HG03064 (cell line): ENCODE data around the gene SLC7A1.
A peak's percentile ranks its signal among the peaks of the same experiment; 100 is the strongest.

Source experiments
- ATAC-seq: cut with Tn5 transposase; IDR thresholded peaks from one replicate; pipeline ENCODE4 v1.9.1; 2021; ENCODE audit warnings: low read depth; ENCODE audit not compliant: unreplicated experiment

Gene SLC7A1

DNA sequence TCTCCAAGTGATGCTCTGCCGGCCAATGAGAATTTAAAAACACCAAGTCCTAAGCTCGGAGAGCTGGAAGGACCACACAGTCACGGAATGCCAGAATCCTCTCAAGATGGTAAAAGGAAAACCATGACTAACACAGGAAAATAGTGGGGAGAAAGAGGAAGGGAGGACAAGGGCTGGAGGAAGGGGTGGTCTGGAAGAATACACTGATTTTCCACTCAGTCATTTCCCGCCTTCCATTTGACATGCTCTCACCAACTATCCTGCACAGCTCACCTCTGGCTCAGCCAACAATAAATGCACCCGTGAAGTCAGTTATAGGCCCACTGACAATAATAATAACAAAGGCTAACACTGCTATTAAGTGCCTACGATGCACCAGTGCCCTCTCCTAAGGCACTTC lies 31.5 kb downstream of the SLC7A1 start:
- no peak for ATAC-seq

DNA sequence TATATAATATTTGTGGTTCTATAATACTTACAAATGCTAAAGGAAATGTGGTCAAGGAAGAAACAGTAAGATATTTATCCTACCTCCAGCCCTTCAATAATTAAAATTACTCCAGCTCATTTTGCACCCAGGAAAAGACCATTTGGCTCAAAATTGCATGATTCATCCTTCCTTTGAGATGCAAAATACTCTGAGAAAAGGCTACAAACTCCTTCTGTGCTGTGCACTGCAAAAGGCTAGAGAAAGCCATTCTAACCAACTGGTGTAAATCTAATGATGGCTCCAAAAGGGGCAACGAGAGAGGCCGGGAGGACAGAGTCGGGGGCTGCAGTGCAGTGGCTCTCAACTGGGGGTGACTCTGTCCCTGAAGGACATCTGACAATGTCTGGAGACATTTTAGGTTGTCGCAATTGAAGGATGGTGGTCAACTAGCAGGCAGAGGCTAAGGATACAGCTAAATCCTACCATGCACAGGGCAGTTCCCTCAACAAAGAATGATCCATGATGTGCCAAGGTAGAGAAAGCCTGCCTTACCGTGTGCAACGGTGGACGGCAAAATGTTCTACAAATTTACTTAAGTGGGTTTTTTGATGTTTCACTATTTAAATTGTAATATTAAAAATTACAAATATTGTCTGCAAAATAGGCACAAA lies 32.6 kb downstream of the SLC7A1 start:
- no peak for ATAC-seq

DNA sequence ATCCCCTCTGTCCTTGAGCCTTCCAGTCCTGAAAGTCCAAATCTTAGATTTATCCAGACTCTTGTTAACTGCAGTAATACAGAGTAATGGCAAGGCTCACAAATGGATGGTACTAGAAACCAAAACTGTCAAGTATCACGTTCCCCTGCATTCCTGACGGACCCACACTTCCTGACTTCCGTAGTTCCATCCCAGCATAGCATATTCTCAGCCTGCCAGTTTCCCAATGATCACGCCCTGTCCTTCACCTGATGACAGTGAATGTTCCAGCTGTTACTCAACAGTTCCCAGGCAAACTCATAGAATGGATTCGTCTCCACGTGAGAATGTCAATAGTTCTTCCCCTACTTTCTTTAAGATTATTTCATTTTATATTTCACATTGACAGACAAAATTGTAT lies 33.6 kb downstream of the SLC7A1 start:
- no peak for ATAC-seq

DNA sequence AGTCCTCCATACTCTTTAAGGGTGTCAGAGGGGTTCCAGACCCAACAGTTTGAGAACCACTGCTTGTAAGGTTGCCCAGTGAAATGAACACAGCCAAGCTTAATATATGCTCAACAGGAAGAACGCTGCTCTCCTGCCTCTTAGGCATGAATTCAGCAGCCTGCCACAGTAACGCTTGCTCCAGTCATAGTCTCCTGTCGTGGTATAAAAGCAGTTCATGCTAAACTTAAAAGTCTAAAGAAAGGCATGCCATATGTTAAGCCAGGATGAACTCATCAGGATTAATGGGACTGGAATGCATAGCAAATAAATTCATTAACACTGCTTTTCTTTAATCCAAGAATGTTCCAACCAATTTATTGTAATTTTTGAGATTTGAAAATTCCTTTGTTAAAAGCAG lies 38.7 kb downstream of the SLC7A1 start:
- ATAC-seq, result no peak

DNA sequence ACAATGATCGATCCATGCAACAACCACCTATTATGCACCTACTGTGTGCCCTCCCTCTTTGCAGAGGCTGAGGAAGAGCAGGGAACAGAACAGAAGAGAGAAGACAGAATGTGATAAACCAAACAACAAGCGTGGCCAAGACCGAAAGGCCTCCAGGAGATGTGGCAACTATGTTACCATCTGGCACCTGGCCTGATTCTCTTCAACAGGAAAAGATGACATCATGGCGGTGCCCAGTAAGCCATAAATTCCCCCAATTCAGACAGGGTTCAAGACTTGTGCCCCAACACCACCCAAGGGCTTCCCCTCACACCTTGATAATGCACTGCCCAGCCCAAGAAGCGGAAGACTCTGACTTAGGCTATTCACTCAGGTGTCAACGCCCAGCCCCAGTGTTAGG lies 44.3 kb downstream of the SLC7A1 start:
- ATAC-seq, result no peak

DNA sequence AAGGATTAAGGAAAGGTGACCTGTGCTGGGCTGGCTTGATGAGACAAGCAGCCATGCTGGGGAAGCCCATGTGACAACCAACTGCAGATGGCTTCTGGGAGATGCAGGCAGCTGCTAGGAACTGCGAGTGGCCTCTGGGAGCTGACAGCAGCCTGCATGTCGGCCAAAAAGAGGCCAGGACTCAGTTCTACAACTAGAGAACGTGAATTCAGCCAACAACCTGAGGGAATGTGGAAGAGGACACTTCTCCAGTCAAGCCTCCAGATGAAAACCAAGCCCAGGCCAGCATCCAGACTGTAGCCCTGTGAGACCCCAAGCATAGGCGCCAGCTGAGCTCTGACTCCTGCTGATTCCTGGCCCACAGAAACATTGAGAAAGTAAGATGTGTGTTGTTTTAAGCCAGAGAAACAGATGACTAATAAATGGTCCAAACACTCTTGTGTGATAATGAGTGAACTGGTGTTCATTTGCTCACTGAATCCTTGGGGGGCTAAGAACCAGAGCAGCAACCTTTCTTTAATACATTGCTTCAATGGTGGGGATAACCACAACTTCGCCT lies 45.0 kb downstream of the SLC7A1 start:
- no peak for ATAC-seq

DNA sequence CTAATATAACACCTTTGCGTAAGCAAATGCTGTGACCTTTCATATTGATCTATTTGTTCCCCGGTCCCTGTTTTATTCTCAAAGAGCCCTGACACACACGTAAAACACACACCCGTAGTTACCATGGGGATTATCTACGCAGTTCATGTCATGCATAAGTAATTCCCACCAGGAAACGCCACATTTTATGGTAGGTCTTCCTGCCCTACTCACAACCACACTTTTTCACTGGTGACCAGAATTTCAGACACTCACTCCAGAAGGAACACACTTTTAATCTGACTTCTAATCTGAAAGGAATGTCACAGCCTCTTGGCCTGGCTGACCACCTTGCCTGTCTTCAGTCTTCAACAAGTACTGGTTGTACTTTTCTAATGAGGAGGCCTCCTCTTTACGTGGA lies 46.8 kb downstream of the SLC7A1 start:
- ATAC-seq, result no peak

DNA sequence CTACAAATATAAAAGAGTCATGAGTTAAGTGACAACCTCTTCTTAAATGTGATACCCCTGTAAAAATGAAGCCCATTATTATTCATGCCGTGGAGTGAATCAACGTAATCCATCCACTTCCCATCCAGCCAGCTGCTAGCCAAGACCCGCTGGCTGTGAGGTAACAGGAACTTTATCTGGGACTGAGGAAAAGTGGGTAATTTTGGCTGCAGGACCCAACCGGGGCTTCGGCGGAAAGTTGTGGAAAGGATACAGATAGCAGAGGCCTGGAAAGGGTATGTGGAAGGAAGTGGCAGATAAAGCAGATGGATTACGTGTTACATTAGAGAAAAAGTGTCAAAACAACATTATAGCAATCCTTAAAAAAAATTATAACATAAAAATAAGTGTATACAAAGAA lies 48.3 kb downstream of the SLC7A1 start:
- ATAC-seq, result no peak

DNA sequence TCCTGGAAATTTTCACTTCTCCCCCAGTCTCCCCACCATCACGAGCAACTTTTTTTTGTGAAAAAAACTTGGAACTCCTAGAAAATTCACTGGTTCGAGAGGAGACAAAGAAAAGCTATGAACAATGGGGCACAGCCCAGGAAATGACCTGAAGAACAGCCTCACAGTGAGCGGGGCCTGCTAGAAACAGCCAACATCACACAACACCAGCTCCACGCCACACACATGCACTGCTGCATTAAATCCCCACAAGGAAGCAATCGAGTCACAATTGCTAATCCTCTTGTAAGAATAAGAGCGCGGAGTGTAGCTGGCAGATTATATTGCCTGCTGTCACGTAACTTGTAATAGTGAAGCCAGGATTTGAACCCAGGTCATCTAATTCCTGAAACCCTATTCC lies 48.8 kb downstream of the SLC7A1 start:
- no peak for ATAC-seq

DNA sequence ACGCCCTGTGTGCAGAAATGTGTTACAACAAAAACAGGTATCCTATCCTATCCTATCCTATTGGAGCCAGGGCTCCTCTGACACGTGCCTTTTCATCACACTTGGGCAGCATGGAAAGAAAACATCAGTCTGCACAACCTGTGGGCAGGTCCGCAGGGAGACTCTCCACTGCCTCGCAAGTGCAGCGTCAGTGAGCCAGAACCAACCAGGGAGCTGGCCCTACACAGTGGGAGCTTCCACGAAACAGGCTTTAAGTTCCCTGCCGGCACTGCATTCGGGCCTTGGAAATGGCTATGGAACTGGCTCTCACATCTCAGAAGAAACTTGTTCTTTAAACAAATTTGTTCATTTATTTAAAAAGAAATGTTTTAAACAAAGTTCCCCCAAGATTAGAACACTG lies 49.5 kb downstream of the SLC7A1 start:
- no peak for ATAC-seq

DNA sequence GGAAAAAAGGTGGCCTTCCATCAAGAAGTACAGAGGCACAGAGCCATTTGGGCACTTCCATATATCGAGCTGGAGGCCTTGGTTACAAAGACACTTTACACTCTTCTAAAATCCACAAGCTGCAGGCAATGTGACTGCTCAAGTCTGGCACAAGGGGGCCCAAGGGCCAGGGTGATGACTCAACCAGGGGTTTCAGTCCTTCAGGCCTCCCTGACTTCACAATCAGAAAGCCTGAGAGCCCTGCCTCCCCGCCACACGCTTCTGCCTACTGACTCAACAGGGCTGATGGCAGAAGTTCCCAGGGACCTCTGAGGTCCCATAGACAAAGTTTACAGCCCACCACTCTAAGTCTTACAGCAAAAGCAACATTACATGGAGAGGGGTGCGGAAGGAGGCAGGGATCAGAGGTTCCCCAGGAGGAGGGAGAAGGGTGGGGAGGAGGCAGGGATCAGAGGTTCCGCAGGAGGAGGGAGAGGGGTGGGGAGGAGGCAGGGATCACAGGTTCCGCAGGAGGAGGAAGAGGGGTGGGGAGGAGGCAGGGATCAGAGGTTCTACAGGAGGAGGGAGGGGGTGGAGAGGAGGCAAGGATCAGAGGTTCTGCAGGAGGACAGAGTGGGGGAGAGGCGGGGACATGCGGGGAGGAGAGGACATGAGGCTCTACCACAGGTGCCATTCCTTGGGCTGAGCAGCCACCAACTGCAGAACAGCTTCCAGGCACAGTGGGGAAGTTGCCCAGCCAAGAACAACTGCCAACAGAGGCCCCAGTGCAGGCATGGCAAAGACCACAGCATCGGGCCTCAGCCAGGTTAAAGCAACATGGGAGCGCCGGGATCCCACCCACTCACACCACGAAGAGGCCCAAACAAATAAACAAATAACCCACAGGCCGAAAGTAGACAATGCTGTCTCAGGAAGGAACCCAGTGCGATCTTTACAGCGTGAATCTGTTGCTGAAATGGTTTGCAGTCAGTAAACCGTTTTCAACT lies 52.0 kb downstream of the SLC7A1 start:
- peak; percentile 97 for ATAC-seq

DNA sequence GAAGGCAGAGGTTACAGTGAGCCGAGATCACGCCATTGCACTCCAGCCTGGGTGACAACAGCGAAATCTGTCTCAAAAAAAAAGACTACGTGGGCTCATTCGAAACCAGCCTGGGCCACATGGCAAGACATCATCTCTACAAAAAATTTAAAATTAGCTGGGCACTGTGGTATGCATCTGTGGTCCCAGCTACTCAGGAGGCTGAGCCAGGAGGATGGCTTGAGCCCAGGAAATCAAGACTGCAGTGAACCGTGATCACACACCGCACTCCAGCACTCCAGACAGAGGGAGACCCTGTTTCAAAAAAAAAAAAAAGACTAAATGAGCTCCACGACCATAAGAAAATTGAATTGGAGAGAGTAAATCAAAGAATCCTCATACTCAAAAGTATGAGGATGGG lies 53.1 kb downstream of the SLC7A1 start:
- no peak for ATAC-seq

DNA sequence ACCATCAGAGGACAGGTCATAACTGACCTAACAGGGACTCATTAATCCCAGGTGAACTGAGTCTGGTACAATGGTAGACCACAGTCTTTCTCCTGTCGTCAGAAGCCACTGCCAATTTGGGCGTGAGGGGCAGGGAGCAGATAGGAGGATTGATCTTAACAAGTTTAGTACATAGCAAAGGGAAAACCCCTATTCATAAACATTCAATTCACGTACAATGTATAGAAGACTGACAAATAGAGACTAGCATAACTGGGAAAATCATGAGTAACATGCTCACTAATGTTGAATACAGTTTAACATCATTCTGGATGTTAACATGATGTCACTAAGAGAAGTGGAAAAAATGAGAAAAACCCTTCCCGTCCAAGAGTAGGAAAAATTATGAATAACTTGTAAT lies 54.1 kb downstream of the SLC7A1 start:
- no peak for ATAC-seq

DNA sequence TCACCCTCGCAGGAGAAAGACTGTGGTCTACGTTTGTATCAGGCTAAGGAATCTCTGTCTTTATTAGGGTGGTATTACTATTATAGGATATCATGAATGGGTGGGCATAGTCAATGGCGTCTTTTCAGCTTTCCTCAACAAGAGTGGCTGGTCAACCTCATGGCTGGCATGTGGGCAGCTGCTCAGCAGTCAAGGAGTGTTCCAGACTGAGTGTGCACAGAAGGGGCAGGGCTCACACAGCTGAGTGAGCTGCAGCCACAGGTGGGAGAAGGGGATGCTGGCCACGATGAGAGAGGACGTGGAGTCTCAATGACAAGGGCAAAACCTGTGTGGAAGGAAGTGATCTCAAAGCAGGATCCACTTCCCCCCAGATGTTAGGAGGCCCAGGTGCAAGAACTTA lies 54.7 kb downstream of the SLC7A1 start:
- no peak for ATAC-seq

DNA sequence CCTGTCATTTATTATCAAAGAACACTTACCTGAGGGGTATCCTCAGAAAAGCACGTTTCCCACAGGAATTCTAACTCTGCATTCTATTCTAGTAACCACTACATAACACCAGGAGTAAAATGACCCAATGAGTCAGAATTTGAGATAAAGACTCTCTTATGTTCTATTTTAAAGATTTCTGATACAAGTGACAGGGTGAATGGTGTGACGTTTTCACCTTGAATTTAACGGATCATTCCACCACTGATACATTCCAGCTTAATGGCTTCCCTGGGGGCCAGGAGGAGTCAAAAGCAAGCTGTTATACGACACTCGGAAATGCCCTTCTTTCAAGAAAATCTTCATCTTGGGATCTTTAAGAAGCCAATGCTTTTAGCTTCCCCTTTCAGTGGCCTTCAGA lies 55.2 kb downstream of the SLC7A1 start:
- ATAC-seq, result no peak

DNA sequence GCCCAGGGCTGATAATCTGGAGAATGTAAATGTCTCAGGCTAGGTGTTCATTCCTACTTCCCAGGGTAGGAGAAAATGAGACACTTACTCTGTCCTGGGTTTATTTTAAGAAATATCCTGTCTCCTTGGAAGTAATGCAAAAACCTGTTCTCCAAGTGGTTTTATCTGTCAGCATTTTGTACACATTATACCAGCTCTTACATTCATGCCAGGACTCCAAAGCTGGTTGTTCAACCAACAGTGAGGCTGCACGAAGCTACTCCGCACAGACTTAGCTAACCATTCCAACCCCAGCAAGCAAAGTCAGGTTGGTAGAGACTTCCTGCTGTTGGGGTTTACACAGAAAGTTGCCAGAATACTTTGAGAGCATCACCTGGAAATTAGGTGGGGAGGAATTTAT lies 55.6 kb downstream of the SLC7A1 start:
- ATAC-seq, result no peak

DNA sequence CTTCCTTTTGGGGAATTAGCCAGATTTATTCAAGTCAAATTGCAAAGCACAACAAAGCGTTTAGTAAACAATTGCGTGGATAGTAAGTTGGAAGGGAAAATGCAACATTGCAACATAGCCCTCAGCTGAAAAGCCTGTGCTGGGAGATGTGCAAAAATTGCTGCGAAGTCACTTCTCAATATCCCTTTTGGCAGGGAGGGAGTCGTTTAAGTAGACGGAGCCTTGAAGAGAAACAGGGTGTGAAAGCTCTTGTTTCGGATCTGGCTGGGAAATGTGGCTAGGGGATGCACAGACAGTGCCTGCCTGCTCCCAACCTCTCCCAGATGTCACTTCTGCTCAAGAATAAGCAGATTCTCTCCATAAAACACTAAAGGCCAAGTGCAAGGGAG lies 56.8 kb downstream of the SLC7A1 start:
- no peak for ATAC-seq

DNA sequence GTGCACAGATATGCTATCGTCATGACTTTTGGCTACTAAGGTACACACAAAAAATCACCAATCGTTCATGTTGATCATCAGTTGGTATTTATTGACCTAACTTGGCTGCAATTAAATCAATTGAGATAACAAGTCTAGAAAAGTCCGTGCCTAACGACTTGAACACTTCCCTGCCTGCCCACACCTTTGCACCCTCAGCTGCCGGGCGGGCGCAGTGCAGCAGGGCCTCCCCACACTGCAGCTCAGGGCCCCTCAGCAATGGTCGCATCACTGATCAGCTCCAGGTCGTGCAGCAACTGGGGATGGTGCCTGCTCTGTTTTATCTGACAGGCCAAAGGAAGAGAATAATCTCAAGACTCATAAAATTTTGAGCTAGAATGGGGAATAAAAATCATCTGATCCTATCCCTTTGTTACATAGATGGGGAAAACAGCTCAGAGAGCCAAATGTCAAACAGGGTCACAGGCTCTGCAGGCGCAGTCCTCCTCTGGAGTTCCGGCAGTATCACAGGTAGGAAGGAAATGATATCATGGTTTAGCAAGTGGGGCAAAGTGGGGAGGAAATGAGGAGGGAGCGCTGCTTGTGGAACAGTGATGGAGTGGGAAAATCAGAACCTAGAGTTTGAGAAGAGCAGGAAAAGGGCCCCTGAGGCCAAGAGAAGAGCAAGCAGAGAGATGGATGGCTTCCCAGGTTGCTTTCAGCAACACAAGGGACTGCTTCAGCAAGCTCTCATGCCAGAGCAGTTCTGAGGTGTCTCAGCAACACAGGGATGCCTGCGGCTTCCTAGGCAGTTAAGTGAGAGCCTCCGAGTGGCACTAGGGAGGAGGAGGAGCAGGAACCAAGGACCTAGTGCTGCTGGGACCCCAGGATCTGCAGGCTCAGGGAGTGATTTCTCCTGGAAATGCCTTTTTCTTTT lies 57.5 kb downstream of the SLC7A1 start:
- no peak for ATAC-seq

DNA sequence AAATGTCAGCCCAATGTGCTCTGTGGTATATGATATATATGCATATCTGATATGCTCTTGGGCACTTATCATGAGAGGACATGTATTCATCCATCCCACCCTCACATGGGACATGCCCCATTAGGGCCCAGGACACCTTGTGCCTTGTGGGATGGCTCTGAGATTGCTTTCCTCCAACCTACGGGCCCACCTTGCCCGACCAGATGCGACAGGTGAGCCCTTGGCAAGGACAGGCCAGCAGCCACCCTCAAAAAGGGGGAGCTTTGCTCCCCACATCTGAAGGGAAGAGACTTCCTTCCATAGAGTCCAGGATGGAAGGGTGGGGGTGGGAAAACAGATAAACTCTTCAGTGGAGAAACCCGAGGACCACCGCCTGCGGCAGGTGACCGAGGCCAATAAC lies 58.6 kb downstream of the SLC7A1 start:
- no peak for ATAC-seq
